IMR-90 (cell line): Measurements from ENCODE around the gene KRT74. TPM values are rescaled to one million over a fixed set of nuclear protein-coding genes. Genes with fewer than 3 reads are reported as not detected.

Source experiments
- ATAC-seq: fragments of 200-7000 bp; cut with Tn5 transposase; 2 replicates; pipeline ENCODE4 v1.9.1; 2020; ENCODE audit warnings: low read depth, mild to moderate bottlenecking, moderate library complexity
- BruUV-seq: library from RNA; stranded (reverse); fragments of 400-500 nt; replicated peaks from 2 replicates; lab custom pipeline; 2021; lab: Mats Ljungman, UMichigan
- CTCF ChIA-PET: fragments of 300-600 bp; formaldehyde crosslinking; extraction: SDS; loops from one replicate; lab custom pipeline; 2021; ENCODE audit warnings: antibody characterized with exemption; lab: Yijun Ruan, JAX
- POLR2A ChIA-PET: fragments of 300-600 bp; sonication (Branson Sonifier 250); formaldehyde crosslinking; loops from one replicate; lab custom pipeline; 2022; ENCODE audit warnings: antibody characterized with exemption; ENCODE audit not compliant: unreplicated experiment; lab: Charles Lee
- DNase-seq: peaks from one replicate; pipeline ENCODE4 v3.0.0; 2013
- H2AFZ ChIP-seq: replicated peaks from 2 replicates; pipeline ENCODE3; 2013; ENCODE audit warnings: low read length, mild to moderate bottlenecking; ENCODE audit not compliant: poor library complexity
- H2AK5ac ChIP-seq: 2 replicates; pipeline ENCODE4 v1.6.1; 2013; ENCODE audit warnings: low read depth, low read length, inconsistent platforms
- H2AK9ac ChIP-seq: replicated peaks from 2 replicates; pipeline ENCODE3; 2013; ENCODE audit warnings: mild to moderate bottlenecking, low read depth, low read length, moderate library complexity; ENCODE audit not compliant: poor library complexity
- H2BK120ac ChIP-seq: 2 replicates; pipeline ENCODE4 v1.6.1; 2013; ENCODE audit warnings: low read depth, low read length, inconsistent platforms
- H2BK15ac ChIP-seq: 3 replicates; pipeline ENCODE4 v1.6.1; 2013; ENCODE audit warnings: low read depth, low read length, inconsistent platforms
- H2BK20ac ChIP-seq: 2 replicates; pipeline ENCODE4 v1.6.1; 2013; ENCODE audit warnings: low read depth, mild to moderate bottlenecking, inconsistent platforms, low read length, moderate library complexity
- H2BK5ac ChIP-seq: 2 replicates; pipeline ENCODE4 v1.6.1; 2013; ENCODE audit warnings: mild to moderate bottlenecking, low read depth, low read length, inconsistent platforms; ENCODE audit not compliant: poor library complexity, severe bottlenecking
- H3K14ac ChIP-seq: replicated peaks from 2 replicates; pipeline ENCODE4 v1.6.1; 2013; ENCODE audit warnings: low read depth, low read length, inconsistent platforms
- H3K18ac ChIP-seq: 2 replicates; pipeline ENCODE4 v1.6.1; 2013; ENCODE audit warnings: low read depth, low read length, control low read depth
- H3K23ac ChIP-seq: 2 replicates; pipeline ENCODE4 v1.6.1; 2013; ENCODE audit warnings: low read depth, low read length, inconsistent platforms
- H3K27ac ChIP-seq: 2 replicates; pipeline ENCODE4 v1.5.1; 2013; ENCODE audit warnings: mild to moderate bottlenecking, control low read depth, low read length; ENCODE audit not compliant: insufficient read depth
- H3K27me3 ChIP-seq: 2 replicates; pipeline ENCODE4 v1.6.1; 2013; ENCODE audit warnings: low read length; ENCODE audit not compliant: control insufficient read depth, insufficient read depth
- H3K36me3 ChIP-seq: 2 replicates; pipeline ENCODE4 v1.6.1; 2013; ENCODE audit warnings: low read length, mixed read lengths; ENCODE audit not compliant: control insufficient read depth, insufficient read depth
- H3K4ac ChIP-seq: 2 replicates; pipeline ENCODE4 v1.6.1; 2013; ENCODE audit warnings: low read depth, low read length, inconsistent platforms
- H3K4me1 ChIP-seq: 2 replicates; pipeline ENCODE4 v1.6.1; 2013; ENCODE audit warnings: low read length, mixed read lengths; ENCODE audit not compliant: control insufficient read depth, insufficient read depth
- H3K4me2 ChIP-seq: 2 replicates; pipeline ENCODE4 v1.6.1; 2013; ENCODE audit warnings: low read depth, mild to moderate bottlenecking, control low read depth, low read length, moderate library complexity
- H3K4me3 ChIP-seq: 2 replicates; pipeline ENCODE4 v1.5.1; 2013; ENCODE audit warnings: low read depth, mild to moderate bottlenecking, control low read depth, low read length, moderate library complexity; ENCODE audit not compliant: insufficient read depth
- H3K56ac ChIP-seq: 2 replicates; pipeline ENCODE4 v1.6.1; 2013; ENCODE audit warnings: low read length, inconsistent platforms; ENCODE audit not compliant: insufficient read depth; ENCODE audit errors: extremely low read depth
- H3K79me1 ChIP-seq, 2 experiments: 2 replicates each; pipeline ENCODE4 v1.6.1; 2013; ENCODE audit warnings: low read length in 2 of 2, inconsistent platforms in 1 of 2, low read depth in 1 of 2
- H3K9ac ChIP-seq: 2 replicates; pipeline ENCODE4 v1.6.1; 2013; ENCODE audit warnings: low read depth, low read length, control low read depth
- H3K9me1 ChIP-seq: 2 replicates; pipeline ENCODE4 v1.6.1; 2013; ENCODE audit warnings: low read length, inconsistent platforms; ENCODE audit not compliant: insufficient read depth
- H3K9me3 ChIP-seq: 2 replicates; pipeline ENCODE4 v1.6.1; 2013; ENCODE audit warnings: low read length; ENCODE audit not compliant: control insufficient read depth, insufficient read depth
- H4K20me1 ChIP-seq: 2 replicates; pipeline ENCODE4 v1.6.1; 2013; ENCODE audit warnings: low read length, inconsistent platforms; ENCODE audit not compliant: insufficient read depth
- H4K5ac ChIP-seq: 2 replicates; pipeline ENCODE4 v1.6.1; 2013; ENCODE audit warnings: mild to moderate bottlenecking, low read depth, low read length, control low read depth
- H4K8ac ChIP-seq, 2 experiments: 2 replicates each; pipeline ENCODE4 v1.6.1; 2013; ENCODE audit warnings: low read depth in 2 of 2, low read length in 2 of 2, control low read depth in 1 of 2, inconsistent platforms in 1 of 2
- H4K91ac ChIP-seq: 2 replicates; pipeline ENCODE4 v1.6.1; 2013; ENCODE audit warnings: low read depth, low read length, inconsistent platforms; ENCODE audit not compliant: insufficient read depth
- RAD21 ChIP-seq: IDR thresholded peaks from 2 replicates; pipeline ENCODE4 v1.6.1; 2012; ENCODE audit warnings: low read length, improper control_type of control experiment
- RCOR1 ChIP-seq: IDR thresholded peaks from 2 replicates; pipeline ENCODE4 v1.6.1; 2012; ENCODE audit warnings: mild to moderate bottlenecking, low read length, improper control_type of control experiment; ENCODE audit not compliant: insufficient replicate concordance
- WGBS, 2 experiments: methylation state at CpG; one replicate each; pipeline versions ENCODE4 v1.1.5 to v1.1.7; 2013; ENCODE audit warnings: missing lambda C conversion rate in 2 of 2; ENCODE audit not compliant: insufficient read length in 1 of 2; ENCODE audit errors: extremely low coverage in 2 of 2; 5-methylcytosine and 5-hydroxymethylcytosine counted together
- dilution Hi-C: fragments of 300-500 bp; cut with HindIII; formaldehyde crosslinking; loops from one replicate; pipeline ENCODE4 v1.14.3; 2018; ENCODE audit warnings: low sequenced_read_pairs; ENCODE audit not compliant: unreplicated experiment
- in situ Hi-C: fragments of 300-500 bp; cut with MboI; formaldehyde crosslinking; loops from 3 replicates; pipeline ENCODE4 v1.14.3; 2019; ENCODE audit warnings: low sequenced_read_pairs, inconsistent platforms, mixed read lengths
- intact Hi-C: fragments of 100-400 bp; cut with micrococcal nuclease; formaldehyde crosslinking; loops from 2 replicates; pipeline ENCODE4 v1.10.0; 2022
- polyA plus RNA-seq, 3 experiments: library from polyadenylated mRNA; depleted of rRNA; stranded (reverse); fragments of >200 nt; gene quantifications; 2 replicates each; pipeline ENCODE4 v1.2.3, GENCODE V29; 2012; ENCODE audit warnings: low replicate concordance in 1 of 3
- total RNA-seq: library from RNA; depleted of rRNA; stranded (reverse); fragments of >200 nt; gene quantifications from 2 replicates; pipeline ENCODE4 v1.2.3, GENCODE V29; 2012

The KRT74 gene
- total and polyA plus RNA-seq, 2 of the 4 experiments (the other 2 are of a cell fraction): not detected

DNA sequence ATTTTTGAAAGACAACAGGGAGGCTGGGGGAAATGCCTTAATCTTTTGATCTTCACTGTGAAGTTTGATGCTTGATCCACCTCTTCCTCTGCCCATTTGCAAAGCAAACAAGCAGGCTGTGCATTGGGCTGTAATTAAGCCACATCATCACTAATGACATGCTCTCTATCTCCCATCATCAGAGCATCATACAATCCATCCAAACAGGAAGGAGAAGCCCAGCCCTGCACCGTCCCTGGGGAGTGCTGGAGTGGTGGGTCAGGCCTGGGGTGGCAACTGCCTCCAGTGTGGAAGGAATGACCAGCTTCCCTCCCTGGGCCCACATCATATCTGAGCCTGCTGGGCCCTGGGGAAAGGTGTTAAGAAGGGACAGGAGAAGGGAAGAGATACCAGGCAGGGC is 6.9 kb upstream of the KRT74 start:
- POLR2A ChIA-PET: no interaction called here
- H3K4me1 ChIP-seq: no peaks in the 10 kb centered on the region
- no TSS peak for BruUV-seq
- no peak overlapping the region for H2BK20ac ChIP-seq
- no peaks in the 10 kb centered on the region for H3K9me3 ChIP-seq
- WGBS, 2 experiments: no CpG with 5 or more reads among the region's 1 CpG
- no peak overlapping the region for H2BK5ac ChIP-seq
- in situ Hi-C loops (loop anchor here (5.0 to 10.0 kb wide), 3 partner anchors 297 to 426 kb away; no protein-coding TSS in a partner anchor), dilution Hi-C loops (no loop called here), intact Hi-C loops (no loop called here)
- H2AFZ ChIP-seq: no peak overlapping the region
- no peak overlapping the region for H3K14ac ChIP-seq
- H3K9ac ChIP-seq: no peak overlapping the region
- H3K27me3 ChIP-seq: peaks cover 46% of the 10 kb centered on the region
- no peak for ATAC-seq
- no peak overlapping the region for H2AK9ac ChIP-seq
- H3K23ac ChIP-seq: no peak overlapping the region
- CTCF ChIA-PET: no interaction called here
- no peak overlapping the region for H2BK120ac ChIP-seq
- H3K9me1 ChIP-seq: no peaks in the 10 kb centered on the region
- no peak overlapping the region for H3K4ac ChIP-seq
- no peak overlapping the region for H4K8ac ChIP-seq
- no peak overlapping the region for H3K4me2 ChIP-seq
- no peaks in the 10 kb centered on the region for H3K36me3 ChIP-seq
- H3K79me1 ChIP-seq: no peaks in the 10 kb centered on the region
- no peak overlapping the region for H3K27ac ChIP-seq
- no peak overlapping the region for H2AK5ac ChIP-seq
- H4K20me1 ChIP-seq: no peaks in the 10 kb centered on the region; the same call in 1 of the 2 replicates
- no peak overlapping the region for H4K91ac ChIP-seq
- no peak overlapping the region for H3K18ac ChIP-seq
- H3K56ac ChIP-seq: no peak overlapping the region
- H3K4me3 ChIP-seq: no peak overlapping the region
- no peak overlapping the region for H4K5ac ChIP-seq
- DNase-seq: no peak
- H2BK15ac ChIP-seq: no peak overlapping the region
- TF ChIP-seq RCOR1: no peak
- no peak for TF ChIP-seq RAD21
